GM21825 (cell line): ENCODE measurements around the gene SRRM5.

Source experiments
- ATAC-seq: cut with Tn5 transposase; IDR thresholded peaks from one replicate; pipeline ENCODE4 v1.9.1; 2021; ENCODE audit warnings: mild to moderate bottlenecking, moderate library complexity; ENCODE audit not compliant: unreplicated experiment

Gene SRRM5

GRCh38 chr19:43610493-43610892 lies 1.4 kb upstream of the SRRM5 start:
- no peak for ATAC-seq

GRCh38 chr19:43612374-43612773 lies 486 bp downstream of the SRRM5 start:
- no peak for ATAC-seq

- no peak for ATAC-seq
Observed at GRCh38 chr19:43616306-43616705, 4.4 kb downstream of the SRRM5 start.

GRCh38 chr19:43616954-43617353 lies 5.1 kb downstream of the SRRM5 start:
- no peak for ATAC-seq

- peak; percentile 19 for ATAC-seq
Observed at GRCh38 chr19:43618921-43619261, 7.0 kb downstream of the SRRM5 start.

GRCh38 chr19:43619262-43620060 lies 7.6 kb downstream of the SRRM5 start, which contains the start of gene ZNF428:
Gene ZNF428, minus strand, starts transcription at chr19:43619629. Its CDS starts 5,325 bp downstream, at chr19:43614304.
- ATAC-seq, result peak; percentile 72

- no peak for ATAC-seq
Observed at GRCh38 chr19:43620061-43621001, 8.4 kb downstream of the SRRM5 start.

GRCh38 chr19:43622070-43622469 lies 10.2 kb downstream of the SRRM5 start:
- ATAC-seq, result no peak

GRCh38 chr19:43622956-43623355 lies 11.1 kb downstream of the SRRM5 start:
- no peak for ATAC-seq

GRCh38 chr19:43623889-43624670 lies 12.2 kb downstream of the SRRM5 start:
- no peak for ATAC-seq

GRCh38 chr19:43624933-43625332 lies 13.0 kb downstream of the SRRM5 start:
- no peak for ATAC-seq

- no peak for ATAC-seq
Observed at GRCh38 chr19:43625918-43626579, 14.2 kb downstream of the SRRM5 start.

- no peak for ATAC-seq
Observed at GRCh38 chr19:43626838-43627237, 14.9 kb downstream of the SRRM5 start.

GRCh38 chr19:43628646-43629326 lies 16.9 kb downstream of the SRRM5 start:
- ATAC-seq, result no peak

- no peak for ATAC-seq
Observed at GRCh38 chr19:43631491-43631890, 19.6 kb downstream of the SRRM5 start.

- no peak for ATAC-seq
Observed at GRCh38 chr19:43633520-43633919, 21.6 kb downstream of the SRRM5 start.

GRCh38 chr19:43634068-43634467 lies 22.2 kb downstream of the SRRM5 start:
- ATAC-seq, result no peak

GRCh38 chr19:43634506-43634871 lies 22.6 kb downstream of the SRRM5 start:
- no peak for ATAC-seq

GRCh38 chr19:43634872-43635560 lies 23.1 kb downstream of the SRRM5 start:
- ATAC-seq, result no peak
